Endodermal cell (in vitro differentiated cells): ENCODE results near the gene NKX1-2. TPM values are rescaled to one million over a fixed set of nuclear protein-coding genes. Genes with fewer than 3 reads are reported as not detected.

Experiments
- DNase-seq: peaks from one replicate; pipeline ENCODE4 v3.0.0-alpha.2; 2017
- H3K27ac ChIP-seq: 2 replicates; pipeline ENCODE4 v1.5.1; 2013; ENCODE audit warnings: mild to moderate bottlenecking, low read depth, low read length, moderate library complexity
- H3K27me3 ChIP-seq: 2 replicates; pipeline ENCODE4 v1.6.1; 2013; ENCODE audit warnings: mild to moderate bottlenecking, low read length, moderate library complexity; ENCODE audit not compliant: insufficient read depth, control insufficient read depth, poor library complexity, severe bottlenecking
- H3K36me3 ChIP-seq: 2 replicates; pipeline ENCODE4 v1.7.0; 2013; ENCODE audit warnings: mild to moderate bottlenecking, low read length, moderate library complexity; ENCODE audit not compliant: control insufficient read depth, insufficient read depth
- H3K4me1 ChIP-seq: one replicate; pipeline ENCODE4 v1.7.0; 2013; ENCODE audit warnings: low read length; ENCODE audit not compliant: control insufficient read depth, insufficient read depth
- H3K4me3 ChIP-seq: 2 replicates; pipeline ENCODE4 v1.5.1; 2013; ENCODE audit warnings: mild to moderate bottlenecking, low read length, moderate library complexity
- H3K9ac ChIP-seq: 2 replicates; pipeline ENCODE4 v1.6.1; 2013; ENCODE audit warnings: mild to moderate bottlenecking, low read length, moderate library complexity; ENCODE audit not compliant: poor library complexity, severe bottlenecking; ENCODE audit errors: extremely low read depth
- H3K9me3 ChIP-seq: 2 replicates; pipeline ENCODE4 v1.6.1; 2013; ENCODE audit warnings: mild to moderate bottlenecking, low read length, moderate library complexity; ENCODE audit not compliant: control insufficient read depth
- H3K27ac Mint-ChIP-seq: 2 replicates; pipeline ENCODE4 v1.8.0; 2020; ENCODE audit warnings: mixed read lengths
- H3K27me3 Mint-ChIP-seq: 2 replicates; pipeline ENCODE4 v1.8.0; 2021; ENCODE audit warnings: mild to moderate bottlenecking, mixed read lengths; ENCODE audit not compliant: insufficient read depth
- H3K36me3 Mint-ChIP-seq: 2 replicates; pipeline ENCODE4 v1.8.0; 2020; ENCODE audit warnings: low read depth, mixed read lengths
- H3K4me1 Mint-ChIP-seq: 2 replicates; pipeline ENCODE4 v1.8.0; 2020; ENCODE audit warnings: mixed read lengths
- H3K4me3 Mint-ChIP-seq: 2 replicates; pipeline ENCODE4 v1.8.0; 2020; ENCODE audit warnings: mild to moderate bottlenecking, moderate library complexity, mixed read lengths
- H3K9me3 Mint-ChIP-seq: 2 replicates; pipeline ENCODE4 v1.8.0; 2020; ENCODE audit warnings: mild to moderate bottlenecking, mixed read lengths
- WGBS, 2 experiments: methylation state at CpG; one replicate each; pipeline versions ENCODE4 v1.1.5 to v1.1.7; 2013; ENCODE audit warnings: missing lambda C conversion rate in 2 of 2, mixed read lengths in 1 of 2; ENCODE audit not compliant: insufficient coverage in 1 of 2, insufficient read length in 1 of 2; 5-methylcytosine and 5-hydroxymethylcytosine counted together
- total RNA-seq, 2 donors: library from RNA; stranded (reverse); fragmentation: NEBNext Ultra II Directional in 1 of 2; extraction: Animal tissue kit (Norgen Biotek cat#: 25700) in 1 of 2; gene quantifications; 2 replicates in 1 of 2; 3 replicates in 1 of 2; pipeline ENCODE4 v1.2.1, GENCODE V29; 2021
- TF ChIP-seq, protein P1 (sequence below): fragments of 200-600 bp; sonication (generic); conservative IDR thresholded peaks from 2 replicates; pipeline ENCODE4 v1.5.0; 2021; ENCODE audit warnings: antibody characterized with exemption, mild to moderate bottlenecking

Gene NKX1-2
- total RNA-seq, 2 donors from 2014 or later, result 2.3 to 3.3 TPM

DNA sequence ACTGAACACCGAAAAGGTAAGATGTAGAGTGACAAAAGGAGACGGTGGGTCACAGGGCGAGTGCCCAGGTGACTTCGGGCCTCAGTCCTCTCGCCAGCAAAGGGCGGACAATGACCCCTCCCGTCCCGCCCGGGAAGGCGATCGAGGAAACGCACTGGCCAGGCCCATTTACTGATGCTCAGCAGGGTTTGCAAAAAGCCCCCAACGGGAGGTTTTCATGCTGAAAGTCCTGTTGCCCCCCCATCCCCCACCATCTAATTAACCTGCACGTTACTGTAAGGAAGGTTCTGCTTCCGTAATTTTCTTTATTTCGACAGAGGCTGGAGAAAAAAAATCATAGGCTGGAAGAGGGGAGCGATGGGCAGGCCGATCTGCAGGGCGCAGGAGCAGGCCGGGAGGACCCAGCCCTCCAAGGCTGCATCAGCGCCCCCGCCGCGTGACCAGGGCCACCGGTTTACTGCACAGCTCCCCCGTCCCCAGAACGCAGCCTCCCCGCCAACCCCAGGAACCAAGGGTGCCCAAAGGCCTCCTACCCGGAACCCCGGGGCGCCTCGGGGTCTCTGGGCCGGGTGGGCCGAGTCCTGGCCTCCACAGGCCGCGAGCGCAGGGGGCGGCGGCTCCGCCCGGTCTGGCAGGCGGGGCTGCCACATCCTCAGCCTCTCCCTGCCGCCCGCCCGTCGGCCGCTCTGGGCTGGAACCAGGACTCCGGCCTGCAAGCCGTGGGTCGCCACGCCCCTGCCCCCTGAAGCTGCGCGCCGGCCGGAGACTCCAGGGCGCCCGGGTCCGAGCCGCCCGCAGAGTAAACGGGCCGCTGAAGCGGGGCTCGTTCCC, 31.7 kb downstream of the NKX1-2 start:
- 1 to 2% methylated on average over 20 to 64 of the region's 64 CpGs for WGBS, 2 experiments
- peak overlapping the region; percentile 51 for H3K9ac ChIP-seq
- no peak overlapping the region for H3K27ac ChIP-seq
- no peaks in the 10 kb centered on the region for H3K4me1 ChIP-seq
- no peaks in the 10 kb centered on the region for H3K9me3 Mint-ChIP-seq
- TF ChIP-seq, protein P1, sequence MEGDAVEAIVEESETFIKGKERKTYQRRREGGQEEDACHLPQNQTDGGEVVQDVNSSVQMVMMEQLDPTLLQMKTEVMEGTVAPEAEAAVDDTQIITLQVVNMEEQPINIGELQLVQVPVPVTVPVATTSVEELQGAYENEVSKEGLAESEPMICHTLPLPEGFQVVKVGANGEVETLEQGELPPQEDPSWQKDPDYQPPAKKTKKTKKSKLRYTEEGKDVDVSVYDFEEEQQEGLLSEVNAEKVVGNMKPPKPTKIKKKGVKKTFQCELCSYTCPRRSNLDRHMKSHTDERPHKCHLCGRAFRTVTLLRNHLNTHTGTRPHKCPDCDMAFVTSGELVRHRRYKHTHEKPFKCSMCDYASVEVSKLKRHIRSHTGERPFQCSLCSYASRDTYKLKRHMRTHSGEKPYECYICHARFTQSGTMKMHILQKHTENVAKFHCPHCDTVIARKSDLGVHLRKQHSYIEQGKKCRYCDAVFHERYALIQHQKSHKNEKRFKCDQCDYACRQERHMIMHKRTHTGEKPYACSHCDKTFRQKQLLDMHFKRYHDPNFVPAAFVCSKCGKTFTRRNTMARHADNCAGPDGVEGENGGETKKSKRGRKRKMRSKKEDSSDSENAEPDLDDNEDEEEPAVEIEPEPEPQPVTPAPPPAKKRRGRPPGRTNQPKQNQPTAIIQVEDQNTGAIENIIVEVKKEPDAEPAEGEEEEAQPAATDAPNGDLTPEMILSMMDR, result peak; percentile 36
- H3K36me3 ChIP-seq, result peaks cover 11% of the 10 kb centered on the region
- H3K9me3 ChIP-seq, result no peaks in the 10 kb centered on the region
- DNase-seq, result peak; percentile 86
- H3K27ac Mint-ChIP-seq, result peak overlapping the region; percentile 76
- peaks cover 27% of the 10 kb centered on the region for H3K27me3 Mint-ChIP-seq
- H3K4me1 Mint-ChIP-seq, result peaks cover 18% of the 10 kb centered on the region
- H3K4me3 Mint-ChIP-seq, result peak overlapping the region; percentile 79
- peaks cover 7% of the 10 kb centered on the region for H3K27me3 ChIP-seq
- H3K4me3 ChIP-seq, result peak overlapping the region; percentile 89
- H3K36me3 Mint-ChIP-seq, result no peaks in the 10 kb centered on the region

DNA sequence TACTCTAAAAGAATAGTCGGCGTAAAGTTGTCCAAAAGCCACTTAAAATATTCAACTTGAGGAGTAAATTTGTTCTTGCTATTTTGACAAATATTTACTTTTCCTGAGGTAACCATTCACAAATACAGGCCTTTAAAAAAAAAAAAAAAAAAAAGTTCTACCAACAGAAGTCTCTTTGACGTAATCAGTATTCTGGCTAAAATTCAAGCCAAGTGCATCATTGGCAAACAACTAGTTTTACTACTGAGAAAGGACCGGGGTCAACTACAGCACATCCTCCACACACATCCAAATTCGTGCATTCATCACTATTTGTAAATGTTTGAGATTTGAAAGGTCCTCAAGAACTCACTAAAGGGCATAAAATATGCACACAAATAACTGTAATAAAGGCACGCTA, 33.1 kb downstream of the NKX1-2 start:
- peaks cover 18% of the 10 kb centered on the region for H3K4me1 Mint-ChIP-seq

DNA sequence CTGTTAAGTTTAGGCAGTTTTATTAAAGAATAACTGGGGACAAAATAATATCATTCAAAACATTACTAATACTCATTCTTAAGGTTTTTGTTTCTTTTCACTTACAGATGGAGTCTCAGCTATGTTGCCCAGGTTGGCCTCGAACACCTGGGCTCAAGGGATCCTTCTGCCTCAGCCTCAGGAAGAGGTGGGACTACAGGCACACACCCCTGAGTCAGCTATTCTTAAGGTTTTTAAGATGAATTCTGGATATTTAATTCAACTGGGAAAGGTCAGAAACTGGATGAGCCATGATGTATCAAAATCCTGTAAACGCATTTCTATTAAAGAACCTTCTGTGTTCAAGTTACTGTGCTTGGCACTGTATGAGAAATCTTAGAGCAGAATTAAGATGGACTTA, 34.6 kb downstream of the NKX1-2 start:
- no peak overlapping the region for H3K27ac Mint-ChIP-seq
- H3K36me3 ChIP-seq, result peaks cover 32% of the 10 kb centered on the region
- H3K9me3 Mint-ChIP-seq, result no peaks in the 10 kb centered on the region
- no peaks in the 10 kb centered on the region for H3K4me1 ChIP-seq
- H3K9me3 ChIP-seq, result no peaks in the 10 kb centered on the region
- no peak overlapping the region for H3K4me3 Mint-ChIP-seq
- peaks cover 12% of the 10 kb centered on the region for H3K36me3 Mint-ChIP-seq
- H3K4me3 ChIP-seq, result no peak overlapping the region
- peaks cover 10% of the 10 kb centered on the region for H3K27me3 Mint-ChIP-seq
- no peak overlapping the region for H3K9ac ChIP-seq
- TF ChIP-seq, protein P1, result no peak
- H3K27me3 ChIP-seq, result peaks cover 7% of the 10 kb centered on the region
- DNase-seq, result no peak
- H3K4me1 Mint-ChIP-seq, result peaks cover 18% of the 10 kb centered on the region
- no peak overlapping the region for H3K27ac ChIP-seq
- 93 to 100% methylated on average over 1 to 2 of the region's 2 CpGs for WGBS, 2 experiments

More for the DNA sequence above, 33.1 kb downstream of the NKX1-2 start:
- peaks cover 22% of the 10 kb centered on the region for H3K36me3 ChIP-seq
- H3K4me3 Mint-ChIP-seq, result peak overlapping the region; percentile 79
- TF ChIP-seq, protein P1, result no peak
- H3K9me3 Mint-ChIP-seq, result no peaks in the 10 kb centered on the region
- no peak for DNase-seq
- H3K4me1 ChIP-seq, result no peaks in the 10 kb centered on the region
- no peaks in the 10 kb centered on the region for H3K9me3 ChIP-seq
- H3K9ac ChIP-seq, result no peak overlapping the region
- peaks cover 6% of the 10 kb centered on the region for H3K36me3 Mint-ChIP-seq
- 90 to 94% methylated on average over 4 to 5 of the region's 6 CpGs for whole genome bisulfite sequencing, 2 experiments
- H3K27ac Mint-ChIP-seq, result no peak overlapping the region
- H3K27ac ChIP-seq, result no peak overlapping the region
- H3K4me3 ChIP-seq, result peak overlapping the region; percentile 89
- H3K27me3 Mint-ChIP-seq, result peaks cover 20% of the 10 kb centered on the region
- peaks cover 7% of the 10 kb centered on the region for H3K27me3 ChIP-seq
